ENCODE data around the gene CATSPERE. TPM values are rescaled to one million over a fixed set of nuclear protein-coding genes. Genes with fewer than 3 reads are reported as not detected.

Gene CATSPERE
- total and polyA plus RNA-seq, 11 donors, result 0.07 to 1.2 (median 0.25) TPM

DNA sequence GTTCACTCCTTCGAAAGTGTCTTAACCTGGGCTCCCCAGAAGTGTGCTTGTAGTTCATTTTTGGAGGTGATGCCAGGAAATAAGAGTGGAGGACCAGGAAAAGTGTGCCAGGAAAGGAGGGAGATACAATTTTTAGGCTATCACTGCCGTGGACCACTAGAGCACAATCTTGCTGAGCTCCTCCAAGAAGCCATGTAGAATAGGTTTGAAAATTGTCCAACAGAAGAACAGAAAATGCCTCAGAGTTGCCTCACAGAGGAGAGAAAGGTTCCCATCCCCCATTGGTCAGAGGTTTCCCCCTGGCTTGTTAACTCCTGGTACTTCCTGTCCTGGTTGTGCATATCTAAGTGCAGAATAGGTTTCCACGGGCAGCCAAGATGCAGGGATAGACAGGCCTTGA, 41.6 kb downstream of the CATSPERE start:
- TF ChIP-seq, protein P1, sequence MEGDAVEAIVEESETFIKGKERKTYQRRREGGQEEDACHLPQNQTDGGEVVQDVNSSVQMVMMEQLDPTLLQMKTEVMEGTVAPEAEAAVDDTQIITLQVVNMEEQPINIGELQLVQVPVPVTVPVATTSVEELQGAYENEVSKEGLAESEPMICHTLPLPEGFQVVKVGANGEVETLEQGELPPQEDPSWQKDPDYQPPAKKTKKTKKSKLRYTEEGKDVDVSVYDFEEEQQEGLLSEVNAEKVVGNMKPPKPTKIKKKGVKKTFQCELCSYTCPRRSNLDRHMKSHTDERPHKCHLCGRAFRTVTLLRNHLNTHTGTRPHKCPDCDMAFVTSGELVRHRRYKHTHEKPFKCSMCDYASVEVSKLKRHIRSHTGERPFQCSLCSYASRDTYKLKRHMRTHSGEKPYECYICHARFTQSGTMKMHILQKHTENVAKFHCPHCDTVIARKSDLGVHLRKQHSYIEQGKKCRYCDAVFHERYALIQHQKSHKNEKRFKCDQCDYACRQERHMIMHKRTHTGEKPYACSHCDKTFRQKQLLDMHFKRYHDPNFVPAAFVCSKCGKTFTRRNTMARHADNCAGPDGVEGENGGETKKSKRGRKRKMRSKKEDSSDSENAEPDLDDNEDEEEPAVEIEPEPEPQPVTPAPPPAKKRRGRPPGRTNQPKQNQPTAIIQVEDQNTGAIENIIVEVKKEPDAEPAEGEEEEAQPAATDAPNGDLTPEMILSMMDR (IDR thresholded peaks at IDR 0.05), result no peak
- TF ChIP-seq POLR2A (IDR thresholded peaks at IDR 0.05), result no peak
- Histone ChIP-seq H3K4me1 (no peaks in the 10 kb centered on the region), H3K27me3 (no peaks in the 10 kb centered on the region), H3K9me3 (peaks cover 0 to 35% (median 6%) of the 10 kb centered on the region in 12 donors), H3K27ac (no peak overlapping the region), H3K36me3 (no peaks in the 10 kb centered on the region), H3K4me3 (no peak overlapping the region)
- intact Hi-C loops (cut with DNase I), result no loop called here
- WGBS, 4 donors, result 56 to 68% (median 66%) methylated on average over 3 of the region's 3 CpGs
- DNase-seq, result no peak
- no peak for ATAC-seq

DNA sequence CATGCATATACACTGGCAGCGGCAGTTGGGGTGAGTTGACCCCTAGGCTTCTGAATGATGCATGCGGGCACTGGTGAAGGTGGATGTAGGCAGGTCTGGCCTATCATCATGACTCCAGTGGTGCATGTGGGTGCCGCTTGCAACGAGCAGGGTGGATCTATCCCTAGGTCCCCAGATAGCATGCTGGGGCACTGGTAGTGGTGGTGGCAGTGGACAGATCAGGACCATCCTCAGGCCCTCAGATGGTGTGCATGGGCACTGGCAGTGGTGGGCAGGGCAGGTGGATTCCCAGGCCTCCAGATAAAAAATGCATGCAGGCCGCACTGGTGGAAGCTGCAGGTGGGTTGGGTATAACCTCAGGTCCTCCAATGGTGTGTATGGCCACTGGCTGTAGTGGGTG, 52.4 kb downstream of the CATSPERE start:
- TF ChIP-seq POLR2A (IDR thresholded peaks at IDR 0.05), result no peak
- TF ChIP-seq, protein P1 (IDR thresholded peaks at IDR 0.05), result no peak
- Histone ChIP-seq H3K36me3 (no peaks in the 10 kb centered on the region), H3K27ac (no peak overlapping the region), H3K4me1 (no peaks in the 10 kb centered on the region), H3K4me3 (no peak overlapping the region), H3K27me3 (no peaks in the 10 kb centered on the region), H3K9me3 (peaks cover 0 to 26% (median 6%) of the 10 kb centered on the region in 12 donors)
- 92 to 95% (median 94%) methylated on average over 4 to 5 of the region's 5 CpGs for WGBS, 4 donors
- intact Hi-C loops (cut with DNase I), result no loop called here
- no peak for DNase-seq
- no peak for ATAC-seq

DNA sequence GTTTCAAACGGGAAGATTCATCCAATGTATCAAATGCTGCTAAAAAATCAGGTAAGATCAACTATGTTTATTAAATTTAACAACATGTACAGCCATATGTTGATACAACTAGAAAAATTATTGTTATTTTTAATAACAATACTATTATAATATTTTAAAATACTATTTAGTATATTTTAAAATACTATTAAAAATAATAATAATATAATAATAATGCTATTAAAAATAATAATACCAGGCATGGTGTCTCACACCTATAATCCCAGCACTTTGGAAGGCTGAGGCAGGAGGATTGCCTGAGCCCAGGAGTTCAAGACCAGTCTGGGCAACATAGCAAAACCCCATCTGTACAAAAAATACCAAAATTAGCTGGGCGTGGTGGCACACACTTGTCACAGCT, 54.6 kb downstream of the CATSPERE start:
- TF ChIP-seq POLR2A (IDR thresholded peaks at IDR 0.05), result no peak
- TF ChIP-seq, protein P1 (IDR thresholded peaks at IDR 0.05), result no peak
- intact Hi-C loops (cut with DNase I), result no loop called here
- H3K27ac ChIP-seq, result no peak overlapping the region

DNA sequence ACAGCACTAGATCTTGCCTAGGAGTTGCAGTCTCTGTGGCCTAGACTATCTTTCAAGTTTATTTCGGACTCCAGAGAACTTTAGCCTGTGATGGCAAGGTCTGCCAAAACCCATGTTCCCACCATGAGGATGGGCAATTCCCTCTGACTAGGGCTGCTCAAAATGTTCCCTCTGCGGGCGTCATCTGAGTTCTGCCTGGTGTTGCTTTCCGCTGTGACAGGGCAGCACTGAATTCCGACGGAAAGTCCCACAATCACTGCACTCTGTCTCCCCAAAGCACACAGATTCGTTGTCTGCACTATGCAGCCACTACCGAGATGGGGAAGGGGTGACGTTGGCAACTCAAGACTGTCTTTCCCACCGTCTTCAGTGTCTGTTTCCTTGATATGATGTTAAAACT, 75.2 kb downstream of the CATSPERE start:
- intact Hi-C loops (cut with DNase I), result no loop called here
- Histone ChIP-seq H3K27me3 (no peaks in the 10 kb centered on the region), H3K9me3 (peaks cover 0 to 7% (median 0%) of the 10 kb centered on the region in 12 donors), H3K4me3 (no peak overlapping the region), H3K27ac (no peak overlapping the region), H3K4me1 (no peaks in the 10 kb centered on the region), H3K36me3 (no peaks in the 10 kb centered on the region)
- WGBS, 4 donors, result 56 to 61% (median 58%) methylated on average over 9 to 10 of the region's 10 CpGs
- ATAC-seq (no peak), DNase-seq (no peak)
- TF ChIP-seq POLR2A (IDR thresholded peaks at IDR 0.05), result no peak
- TF ChIP-seq, protein P1 (IDR thresholded peaks at IDR 0.05), result no peak

More for the DNA sequence above, 54.6 kb downstream of the CATSPERE start:
- Histone ChIP-seq H3K9me3 (peaks cover 0 to 25% (median 6%) of the 10 kb centered on the region in 12 donors), H3K4me3 (no peak overlapping the region), H3K4me1 (no peaks in the 10 kb centered on the region), H3K36me3 (no peaks in the 10 kb centered on the region), H3K27me3 (no peaks in the 10 kb centered on the region)
- DNase-seq (no peak), ATAC-seq (no peak)
- 78 to 86% (median 83%) methylated on average over 2 of the region's 2 CpGs for WGBS, 4 donors

Data from heart left ventricle (tissue), 16 donors.